NCI-H1694 treated with DMSO at 0.1 percent for 48 hours (cell line): ENCODE results near the gene NPRL2.
A peak's percentile ranks its signal among the peaks of the same experiment; 100 is the strongest.
"Not testable (repeated sequence)": the region's sequence is repeated elsewhere in the genome, so short reads cannot be mapped to it uniquely, and the experiment has no call there.

ENCODE experiments used
- DNase-seq: peaks from one replicate; lab custom pipeline; 2025; lab: John Stamatoyannopoulos, UW

The NPRL2 gene

DNA sequence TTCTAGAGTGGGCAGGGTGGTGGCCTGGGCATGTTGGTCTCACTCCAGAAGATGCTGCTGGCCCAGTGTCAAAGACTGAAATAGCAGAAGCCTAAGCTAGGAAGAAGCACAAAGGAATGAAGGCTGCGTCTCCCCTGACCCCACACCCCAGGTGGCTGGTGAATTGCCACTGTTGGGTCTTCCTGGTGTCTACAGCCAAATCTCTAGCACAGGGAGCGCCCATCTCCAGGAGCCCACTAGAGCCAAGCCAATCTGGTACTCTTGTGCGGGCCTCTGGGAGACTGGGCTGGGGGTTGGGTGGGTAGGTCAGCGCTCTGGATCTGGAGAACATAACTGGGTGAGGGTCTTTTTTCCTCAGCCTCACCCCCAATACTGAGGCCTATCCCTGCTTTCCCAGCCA lies 23.4 kb downstream of the NPRL2 start:
- no peak for DNase-seq

DNA sequence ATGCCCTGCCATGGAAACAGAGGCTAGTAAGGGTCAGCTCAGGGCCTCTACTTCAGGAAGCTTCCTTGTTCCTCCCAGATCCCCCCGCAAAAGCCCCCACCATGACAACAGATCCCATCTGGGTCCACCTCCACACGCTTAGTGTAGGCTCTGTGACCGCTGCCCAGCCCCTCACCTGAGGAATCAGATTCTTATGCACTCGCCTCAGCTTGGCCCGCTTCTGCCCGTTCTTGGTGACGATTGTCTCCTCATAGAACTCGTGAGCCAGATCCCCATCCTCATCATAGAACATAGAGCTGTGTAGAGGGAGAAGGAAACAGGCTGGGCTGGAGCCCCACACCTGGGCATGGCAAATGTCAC lies 24.4 kb downstream of the NPRL2 start:
- no peak for DNase-seq

DNA sequence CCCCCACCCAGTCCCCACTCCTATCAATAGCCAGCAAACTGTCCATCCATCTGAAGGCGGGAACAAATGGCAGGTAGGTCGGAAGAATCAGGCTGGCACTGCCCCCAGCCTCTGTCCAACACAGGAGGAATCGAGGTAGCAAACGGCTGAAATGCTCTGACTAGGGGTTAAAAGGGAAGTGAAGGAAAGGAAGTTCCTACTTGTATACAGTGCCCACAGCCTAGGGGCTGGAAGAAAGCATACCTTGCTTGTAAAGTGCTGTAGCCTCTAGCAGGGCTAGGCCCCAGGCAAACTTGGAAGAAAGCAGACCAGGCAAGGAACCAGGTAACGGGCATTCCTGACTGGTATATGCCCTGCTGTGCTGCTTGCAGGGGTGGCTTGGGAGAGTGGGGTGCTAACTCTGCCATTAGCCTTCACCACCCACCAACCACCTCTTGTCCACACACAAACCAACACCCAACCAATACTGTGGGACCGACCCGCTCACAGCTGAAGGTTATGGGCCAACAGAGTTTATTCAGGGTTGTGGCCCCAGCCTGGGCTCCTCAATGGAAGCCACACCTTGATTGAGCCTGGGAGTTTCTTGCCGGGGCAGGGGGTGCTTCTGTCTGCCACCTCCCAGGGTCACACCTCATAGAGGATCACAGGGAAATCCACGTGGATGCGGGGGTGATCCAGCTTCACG lies 24.9 kb downstream of the NPRL2 start:
- no peak for DNase-seq

DNA sequence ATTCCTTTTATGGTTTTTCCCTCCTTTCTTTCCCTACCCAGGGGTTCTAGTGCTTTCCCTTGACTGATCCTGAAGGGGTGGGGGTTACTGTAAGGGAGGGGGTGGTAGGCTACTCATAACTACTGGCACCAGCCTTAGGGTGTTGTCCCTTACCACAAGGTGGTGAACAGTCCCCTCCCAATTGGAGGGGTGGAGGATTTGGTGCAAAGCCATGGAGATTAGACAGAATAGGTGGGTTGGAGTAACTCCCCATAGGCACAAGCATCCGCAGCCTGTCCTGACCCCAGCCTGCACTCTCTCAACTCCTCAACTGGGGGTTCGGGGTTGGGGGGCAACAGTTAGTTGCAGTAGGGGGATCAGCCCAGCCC lies 25.5 kb downstream of the NPRL2 start:
- DNase-seq: no peak

DNA sequence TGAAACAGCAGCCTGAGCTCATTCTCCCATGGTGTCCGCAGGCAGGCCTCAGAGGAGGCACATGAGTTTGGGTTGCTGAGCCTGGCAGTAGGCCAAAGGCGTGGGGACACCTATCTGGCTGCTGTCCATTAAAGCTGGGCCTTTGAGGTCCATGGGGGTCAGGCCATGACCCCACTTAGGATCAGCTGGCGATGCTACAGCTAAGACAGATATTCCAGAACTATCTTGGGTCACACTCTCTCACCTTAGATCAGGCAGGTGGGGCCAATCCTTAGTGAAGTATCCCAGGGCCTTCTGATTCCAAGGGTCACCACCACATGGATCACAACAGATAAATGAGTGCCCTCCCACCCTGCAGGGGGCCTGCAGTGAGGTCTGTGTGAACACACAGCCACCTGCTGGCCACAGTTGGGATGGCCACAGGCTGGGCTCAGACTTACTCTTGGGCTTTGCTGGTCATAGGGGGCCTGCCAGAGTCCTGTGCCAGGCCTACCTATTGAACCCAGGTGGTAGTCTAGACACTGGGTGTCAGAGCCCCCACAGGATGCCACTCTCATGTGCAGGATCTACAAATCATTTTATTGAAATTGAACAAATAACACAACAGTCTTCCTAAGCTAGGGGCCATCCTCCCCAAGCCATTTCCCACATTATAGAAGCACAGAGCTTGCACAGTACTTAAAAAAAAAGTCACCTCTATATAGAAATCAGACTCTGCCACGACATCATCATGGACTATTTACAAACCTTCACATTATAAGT lies 26.0 kb downstream of the NPRL2 start:
- no peak for DNase-seq

DNA sequence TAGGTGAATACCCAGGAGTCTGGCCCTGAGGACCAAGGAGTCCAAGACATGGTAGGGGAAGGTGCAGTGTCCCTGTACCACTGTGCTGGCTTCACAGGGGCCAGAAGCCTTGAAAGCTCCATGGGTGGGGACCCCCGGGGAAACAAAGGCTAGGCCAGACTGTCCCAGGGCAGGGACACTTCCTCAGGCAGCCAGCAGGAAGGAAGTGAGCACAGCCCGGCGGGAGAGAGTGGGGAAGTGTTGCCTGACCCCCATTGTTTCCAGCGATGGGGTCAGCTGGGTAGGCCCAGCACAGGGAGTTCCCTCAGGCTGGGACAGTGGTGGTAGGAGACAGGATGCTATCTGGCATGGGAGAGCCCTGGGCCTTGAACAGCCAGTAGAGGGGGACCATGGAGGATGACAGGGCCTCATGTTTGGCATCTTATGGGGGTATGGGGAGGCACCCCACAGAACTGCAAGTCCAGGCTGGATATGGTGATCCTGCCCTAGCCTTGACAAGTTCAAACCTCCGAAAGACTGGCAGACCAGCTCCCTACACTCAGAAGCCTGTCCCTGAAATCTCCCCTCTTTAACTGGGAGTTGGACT lies 26.9 kb downstream of the NPRL2 start:
- DNase-seq: no peak

DNA sequence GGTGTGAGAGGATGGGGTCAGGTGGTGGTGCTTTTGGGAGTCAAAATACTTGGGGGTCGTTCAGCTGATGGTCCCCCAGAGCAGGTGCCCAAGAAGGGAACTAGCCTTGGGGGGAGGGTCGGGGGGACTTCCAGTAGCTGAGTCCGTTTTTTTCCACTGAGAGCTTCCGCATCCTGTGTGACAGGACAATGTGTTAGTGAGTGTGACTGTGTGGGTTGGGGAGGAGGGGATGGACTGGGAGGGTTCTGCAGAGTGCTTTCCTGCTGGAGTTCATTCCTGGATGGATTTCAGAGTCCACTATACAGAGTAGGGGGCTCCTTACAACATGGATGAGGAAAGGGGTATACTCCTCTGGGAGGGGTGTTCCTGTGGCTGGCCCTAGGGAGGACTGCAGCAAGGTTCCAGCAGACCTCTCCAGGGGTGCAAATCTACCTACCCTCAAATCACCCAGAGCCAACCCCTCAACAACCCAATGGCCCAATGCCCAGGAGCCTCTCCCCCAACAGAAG lies 27.4 kb downstream of the NPRL2 start:
- DNase-seq: no peak

DNA sequence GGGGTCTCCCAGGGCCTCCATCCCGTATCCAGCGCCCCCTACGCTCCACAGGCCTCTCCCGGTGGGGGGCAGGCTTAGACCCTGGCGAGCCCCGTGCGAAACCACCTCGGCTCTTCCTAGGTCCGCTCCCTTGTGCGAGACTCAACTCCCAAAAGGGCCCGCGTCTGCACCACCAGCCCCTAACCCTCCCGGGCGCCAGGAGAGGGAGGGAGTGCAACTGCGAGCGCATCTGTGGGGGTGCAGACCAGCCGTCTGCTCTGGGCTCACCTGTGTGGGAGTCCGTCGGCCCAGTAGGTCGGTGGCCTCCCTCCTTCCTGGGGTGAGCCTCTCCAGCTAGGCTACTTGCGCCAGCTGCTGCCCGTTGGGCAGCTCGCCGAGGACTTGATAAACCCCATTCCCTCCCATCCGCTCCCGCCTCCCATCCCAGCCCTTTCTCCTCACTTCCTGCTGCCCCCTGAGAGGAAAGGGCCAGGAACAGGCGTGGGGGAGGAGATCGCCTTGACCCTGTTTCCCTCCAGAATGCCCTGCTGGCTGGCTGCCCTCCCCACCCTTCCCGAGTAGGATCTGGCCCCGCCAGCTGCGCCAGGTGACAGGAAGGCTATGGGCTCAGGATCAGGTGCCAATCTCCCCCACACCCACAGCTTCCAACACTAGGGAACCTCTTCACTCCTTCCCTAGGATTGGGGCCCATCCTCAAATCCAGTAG lies 28.0 kb downstream of the NPRL2 start, which contains the start of gene HYAL2:
Gene HYAL2, minus strand, starts transcription at position 360 of the 706 bp plus-strand sequence. CDS start 2,256 bp downstream, outside the sequence.
- DNase-seq: no peak

DNA sequence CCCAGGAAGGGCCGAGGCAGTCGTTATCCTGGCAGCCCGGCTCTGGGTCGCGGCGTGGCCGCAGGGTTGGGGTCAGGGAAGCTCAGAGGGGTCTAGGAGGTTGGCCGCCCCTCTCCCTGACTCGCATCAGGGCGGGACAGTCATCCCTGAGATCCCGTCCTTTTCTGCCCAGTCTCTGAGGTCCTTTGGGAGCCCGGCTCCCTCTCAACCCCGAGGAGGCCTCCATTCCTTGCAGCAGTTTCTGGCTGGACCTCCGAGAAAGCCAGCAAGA lies 28.5 kb downstream of the NPRL2 start:
- DNase-seq: no peak

DNA sequence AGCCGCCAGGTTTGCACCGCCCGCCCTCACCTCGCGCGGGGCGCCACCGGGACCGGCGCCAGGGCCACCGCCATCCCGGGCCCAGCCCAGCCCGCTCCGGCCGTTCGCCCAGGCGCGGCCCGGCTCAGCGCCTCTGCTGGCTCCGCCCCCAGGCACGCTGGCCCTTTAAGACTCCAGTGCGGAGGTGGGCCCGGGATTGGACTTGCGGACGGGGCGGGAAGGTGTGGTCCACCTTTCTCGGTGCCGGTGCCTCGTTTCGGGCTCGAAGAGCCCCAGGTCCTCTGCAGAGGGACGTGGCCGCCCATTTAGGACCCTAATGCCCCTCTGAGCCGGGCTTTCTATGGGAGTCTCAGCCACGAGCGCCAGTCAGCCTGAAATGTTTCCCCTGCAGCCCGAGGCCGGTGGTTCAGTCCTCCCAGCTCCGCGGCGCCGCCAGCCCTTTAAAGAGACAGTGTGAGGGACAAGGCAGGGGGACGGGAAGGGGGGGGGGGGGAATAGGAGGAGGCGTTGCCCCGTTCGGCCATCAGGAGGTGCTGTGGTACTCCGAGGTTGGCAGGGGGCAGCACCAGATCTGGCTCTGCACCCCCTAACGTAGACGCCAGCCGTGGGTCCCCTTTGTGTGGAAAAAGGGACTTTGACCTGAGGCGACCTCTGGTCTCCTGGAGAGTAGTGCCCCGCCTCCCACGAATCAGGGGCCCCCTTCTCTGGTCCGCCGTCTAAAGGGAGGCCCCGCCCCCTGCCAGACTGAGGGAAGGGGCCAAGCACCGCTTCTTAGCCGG lies 29.1 kb downstream of the NPRL2 start:
- peak; percentile 54 for DNase-seq

DNA sequence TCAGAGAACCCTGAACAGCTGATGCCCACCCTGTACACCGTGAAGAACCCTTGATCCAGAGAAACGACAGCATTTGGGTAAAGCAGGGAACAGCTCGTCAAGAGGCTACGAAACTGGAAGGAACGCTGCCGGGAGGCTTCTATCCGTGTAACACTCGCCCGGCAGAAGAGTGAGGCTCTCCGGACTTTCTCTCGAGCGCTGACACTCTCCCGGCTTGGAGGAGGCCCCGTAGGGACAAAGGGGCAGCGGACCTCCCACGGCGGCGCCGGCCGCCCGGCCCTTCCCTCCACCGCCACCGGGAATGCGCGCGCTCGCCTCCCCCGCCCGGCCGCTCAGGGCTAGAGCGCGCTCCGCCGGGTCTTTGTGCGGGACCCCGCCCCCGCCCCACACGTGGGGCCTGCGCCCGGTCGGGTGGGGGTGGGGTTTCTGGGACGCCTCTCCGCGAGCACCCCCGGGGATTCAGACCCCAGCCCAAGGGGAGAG lies 29.7 kb downstream of the NPRL2 start:
- no peak for DNase-seq

DNA sequence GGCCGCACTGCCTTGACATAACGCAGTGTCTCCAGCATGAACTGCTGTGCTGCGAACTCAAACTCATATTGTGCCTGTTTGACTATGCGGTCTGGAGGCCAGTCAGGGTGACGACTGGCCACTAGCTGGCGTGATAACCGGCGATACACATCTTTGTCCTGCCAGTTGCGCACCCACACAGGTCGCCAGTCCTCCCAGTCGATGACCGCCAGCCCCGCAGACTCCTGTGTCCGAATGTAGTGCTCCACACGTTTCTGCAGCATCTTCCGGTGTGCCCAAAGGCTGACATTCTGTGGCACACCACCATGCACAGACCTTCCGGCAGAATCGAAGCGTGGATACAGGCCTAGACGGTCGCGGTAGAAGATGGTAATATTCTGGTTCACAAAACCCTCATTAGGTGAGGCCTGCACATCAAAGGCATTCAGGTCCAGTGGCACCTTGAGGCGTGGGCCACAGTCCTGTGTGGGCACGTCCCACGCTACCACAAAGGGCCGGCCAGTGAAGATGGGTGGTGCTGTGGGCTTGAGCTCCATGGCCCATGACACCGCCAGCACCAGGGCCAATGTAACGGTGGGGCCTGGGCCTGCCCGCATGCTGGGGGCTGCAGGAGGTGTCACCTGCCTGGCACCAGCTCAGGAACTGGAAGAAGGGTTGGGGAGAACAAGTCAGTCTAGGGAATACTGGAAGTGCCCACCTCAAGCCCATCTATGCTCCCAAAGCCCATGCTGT lies 30.5 kb downstream of the NPRL2 start:
- DNase-seq: no peak

DNA sequence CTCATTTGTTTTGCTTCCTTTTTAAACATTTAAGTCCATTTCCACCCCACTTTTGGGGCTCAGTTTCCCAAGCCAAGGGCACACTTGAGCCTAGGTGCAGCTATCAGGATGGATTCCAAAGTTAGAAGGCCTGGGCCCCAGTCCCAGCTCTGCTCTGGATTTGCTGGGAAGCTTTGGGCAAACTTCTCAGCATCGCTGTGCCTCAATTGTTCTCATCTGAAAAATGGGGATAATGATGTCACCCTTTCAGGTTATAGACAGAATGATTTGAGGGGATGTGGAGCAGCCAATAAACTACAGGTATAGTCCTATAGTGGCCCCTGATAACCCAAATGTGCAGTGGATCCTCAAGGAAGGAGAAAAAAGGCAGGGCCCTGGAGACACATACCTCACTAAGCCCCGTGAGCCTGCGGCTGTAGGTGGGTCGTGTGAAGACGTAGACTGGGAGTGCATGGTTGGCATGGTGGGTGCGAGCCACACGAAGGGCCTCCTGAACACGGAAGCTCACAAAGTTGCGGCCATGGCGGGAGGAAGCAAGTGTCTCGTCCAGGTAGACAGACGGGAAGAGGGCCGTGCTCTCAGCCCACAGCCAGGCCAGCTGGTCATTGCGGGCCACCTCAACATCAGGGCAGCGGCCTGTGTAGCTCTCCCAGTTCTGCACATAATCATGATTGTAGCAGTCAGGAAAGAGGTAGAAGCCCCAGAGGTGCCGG lies 31.2 kb downstream of the NPRL2 start:
- no peak for DNase-seq

DNA sequence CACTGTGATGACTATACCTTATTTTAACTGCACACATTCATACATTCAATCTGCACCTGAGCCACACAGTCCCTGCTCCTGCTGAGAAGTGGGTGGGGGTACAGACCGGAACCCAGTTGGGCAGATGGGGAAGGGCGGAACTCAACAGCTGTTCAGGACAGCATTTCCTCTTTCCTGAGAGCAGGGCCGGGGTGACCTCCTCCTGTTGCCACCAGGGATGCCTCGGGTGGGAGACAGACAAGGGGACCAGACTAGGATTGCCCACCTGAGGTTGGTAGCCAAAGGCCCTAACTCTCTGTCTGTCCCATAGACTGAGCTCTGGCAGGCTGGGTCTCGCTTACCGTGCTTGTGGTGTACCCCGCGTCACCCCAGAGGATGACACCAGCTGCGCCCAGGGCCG lies 32.0 kb downstream of the NPRL2 start:
- DNase-seq: no peak

DNA sequence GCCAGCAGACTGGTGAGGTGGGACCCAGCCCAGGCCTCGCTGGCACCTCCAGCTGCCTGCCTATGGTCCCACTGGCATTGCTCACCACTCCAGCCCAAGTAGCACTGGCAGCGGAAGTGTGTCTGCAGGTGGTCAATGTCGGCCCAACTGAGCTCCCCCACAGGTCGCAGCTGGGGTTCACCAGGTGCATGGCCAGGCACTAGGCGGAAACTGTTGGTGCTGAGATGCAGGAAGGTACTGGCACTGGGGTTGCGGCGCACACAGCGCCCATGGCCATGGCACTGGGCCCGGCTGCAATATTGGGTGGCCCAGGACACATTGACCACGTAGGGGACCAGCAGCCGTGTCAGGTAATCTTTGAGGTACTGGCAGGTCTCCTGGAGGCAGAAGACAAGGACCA lies 32.4 kb downstream of the NPRL2 start:
- no peak for DNase-seq

DNA sequence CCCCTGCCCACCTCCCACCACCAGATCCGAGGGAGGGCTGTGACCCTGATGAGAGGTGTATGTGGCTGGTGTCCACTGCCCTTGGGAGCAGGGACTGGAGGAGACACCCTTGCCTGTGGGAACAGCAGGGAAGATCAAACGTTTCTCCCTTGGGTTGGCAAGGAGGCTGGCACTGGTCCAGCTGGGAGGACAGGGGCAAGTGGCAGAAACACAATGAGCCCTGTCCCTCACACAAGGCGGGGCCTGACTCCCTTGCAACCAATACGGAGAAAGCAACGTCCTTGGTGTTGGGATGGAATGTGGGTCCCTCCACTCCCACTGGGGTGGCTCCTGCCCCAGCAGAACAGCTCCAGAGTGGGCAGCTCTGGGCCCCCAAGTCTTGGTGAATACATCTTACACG lies 33.3 kb downstream of the NPRL2 start:
- no peak for DNase-seq

DNA sequence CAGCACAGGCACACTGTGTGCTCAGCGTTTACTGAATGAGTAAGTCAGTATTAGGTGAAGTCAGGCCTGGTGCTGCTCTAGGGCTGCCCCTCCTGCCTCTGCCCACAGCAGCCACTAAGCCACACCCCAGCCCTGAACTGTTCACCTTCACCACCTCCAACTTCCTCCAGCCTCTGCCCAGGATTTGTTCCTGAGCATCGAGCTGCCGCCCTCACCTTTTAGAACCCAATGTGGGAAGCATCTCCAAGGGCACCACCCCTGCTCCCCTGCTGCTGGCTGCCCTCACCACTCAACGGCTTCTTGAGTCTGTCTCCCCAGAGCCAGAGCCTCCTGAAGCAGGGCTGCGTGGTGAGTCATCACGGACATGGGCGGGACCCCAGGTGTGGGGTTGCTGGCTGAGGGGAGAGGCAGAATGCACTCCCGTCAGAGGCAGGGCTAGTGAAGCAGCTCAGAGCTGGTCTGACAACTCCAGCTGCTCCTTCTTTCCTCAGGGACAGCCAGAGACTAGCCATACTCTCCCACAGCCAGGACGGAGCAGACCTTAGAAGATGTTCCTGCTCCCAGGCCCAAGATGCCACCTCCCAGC lies 33.8 kb downstream of the NPRL2 start:
- DNase-seq: no peak

DNA sequence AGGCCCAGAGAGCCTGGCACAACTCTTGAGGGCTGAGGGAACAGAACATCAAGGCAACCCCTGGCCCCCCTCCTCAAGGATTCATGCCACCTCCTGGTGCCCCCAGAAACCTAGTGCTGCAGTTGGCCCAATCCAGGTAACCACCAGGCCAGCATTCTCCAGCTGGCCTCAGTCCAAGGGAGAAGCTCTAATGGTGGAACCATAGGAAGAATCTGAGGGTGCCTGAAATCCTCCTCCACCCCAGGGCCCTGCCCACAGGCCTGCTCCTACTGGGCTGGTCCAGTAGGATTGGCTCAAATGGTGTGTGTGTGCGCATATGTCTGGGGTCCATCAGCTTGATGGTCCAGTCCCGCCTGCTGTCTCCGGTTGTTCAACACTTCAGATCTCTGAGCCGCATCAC lies 35.8 kb downstream of the NPRL2 start:
- DNase-seq: no peak

DNA sequence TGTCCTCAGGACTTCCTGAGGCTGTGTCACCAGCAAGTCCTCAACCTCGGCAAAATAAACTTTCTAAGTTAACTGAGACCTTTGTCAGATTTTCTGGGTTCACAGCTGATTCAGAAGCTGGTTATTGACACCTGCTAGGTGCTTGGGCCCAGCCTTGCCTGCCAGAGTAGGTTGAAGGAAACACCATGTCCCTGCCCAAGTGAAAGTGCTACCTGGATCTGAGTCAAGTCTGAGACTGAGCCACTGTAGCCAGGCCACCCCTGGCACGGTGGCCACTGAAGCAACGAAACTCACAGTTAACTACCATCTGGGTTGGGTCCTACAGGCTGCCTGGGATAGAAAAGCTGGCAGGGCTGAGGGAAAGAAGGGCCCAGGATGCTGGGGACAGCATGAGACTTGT lies 36.2 kb downstream of the NPRL2 start:
- no peak for DNase-seq

DNA sequence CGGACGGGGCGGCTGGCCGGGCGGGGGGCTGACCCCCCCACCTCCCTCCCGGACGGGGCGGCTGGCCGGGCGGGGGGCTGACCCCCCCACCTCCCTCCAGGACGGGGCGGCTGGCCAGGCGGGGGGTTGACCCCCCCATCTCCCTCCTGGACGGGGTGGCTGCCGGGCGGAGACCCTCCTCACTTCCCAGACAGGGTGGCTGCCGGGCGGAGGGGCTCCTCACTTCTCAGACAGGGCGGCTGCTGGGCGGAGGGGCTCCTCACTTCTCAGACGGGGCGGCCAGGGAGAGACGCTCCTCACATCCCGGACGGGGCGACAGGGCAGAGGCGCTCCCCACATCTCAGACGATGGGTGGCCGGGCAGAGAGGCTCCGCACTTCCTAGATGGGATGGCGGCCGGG lies 38.5 kb downstream of the NPRL2 start:
- not testable (repeated sequence) for DNase-seq
